Breast epithelium (tissue), 3 donors: ENCODE results near the gene TXNRD1.

Experiments used
- POLR2A ChIP-seq: fragments of 450-650 bp; IDR thresholded peaks from one replicate; pipeline ENCODE4 v1.6.1; 2016; ENCODE audit warnings: antibody characterized with exemption, mild to moderate bottlenecking, moderate library complexity
- POLR2AphosphoS5 ChIP-seq, 3 donors: sonication (generic); formaldehyde crosslinking; IDR thresholded peaks; one replicate each; pipeline ENCODE4 v1.6.1; 2017; ENCODE audit warnings: antibody characterized with exemption in 3 of 3
- TF ChIP-seq, protein P1 (sequence below), 3 donors: fragments of 450-650 bp; IDR thresholded peaks; one replicate each; pipeline ENCODE4 v1.5.1; 2016 to 2017; ENCODE audit warnings: antibody characterized with exemption in 3 of 3, mild to moderate bottlenecking in 3 of 3, moderate library complexity in 3 of 3

DNA sequence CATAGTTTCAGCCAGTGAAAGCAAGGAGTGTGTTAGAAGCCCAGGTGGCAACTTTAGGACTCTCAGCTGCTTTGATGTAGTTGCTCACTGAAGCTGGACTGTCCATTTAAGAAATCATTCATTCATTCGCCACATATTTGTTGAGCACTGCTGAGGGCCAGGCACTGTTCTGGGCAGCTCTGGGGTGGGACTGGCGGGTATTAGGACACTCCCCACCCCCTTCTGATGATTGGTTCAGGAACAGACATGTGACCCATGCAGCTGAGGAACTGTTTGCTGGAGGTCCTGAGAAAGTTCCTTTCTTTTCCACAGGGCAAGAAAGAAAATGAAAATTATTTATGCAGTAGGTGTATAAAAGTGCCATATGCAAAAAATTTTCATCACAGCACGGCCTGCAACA is 170.9 kb downstream of the TXNRD1 start:
- TF ChIP-seq, protein P1, sequence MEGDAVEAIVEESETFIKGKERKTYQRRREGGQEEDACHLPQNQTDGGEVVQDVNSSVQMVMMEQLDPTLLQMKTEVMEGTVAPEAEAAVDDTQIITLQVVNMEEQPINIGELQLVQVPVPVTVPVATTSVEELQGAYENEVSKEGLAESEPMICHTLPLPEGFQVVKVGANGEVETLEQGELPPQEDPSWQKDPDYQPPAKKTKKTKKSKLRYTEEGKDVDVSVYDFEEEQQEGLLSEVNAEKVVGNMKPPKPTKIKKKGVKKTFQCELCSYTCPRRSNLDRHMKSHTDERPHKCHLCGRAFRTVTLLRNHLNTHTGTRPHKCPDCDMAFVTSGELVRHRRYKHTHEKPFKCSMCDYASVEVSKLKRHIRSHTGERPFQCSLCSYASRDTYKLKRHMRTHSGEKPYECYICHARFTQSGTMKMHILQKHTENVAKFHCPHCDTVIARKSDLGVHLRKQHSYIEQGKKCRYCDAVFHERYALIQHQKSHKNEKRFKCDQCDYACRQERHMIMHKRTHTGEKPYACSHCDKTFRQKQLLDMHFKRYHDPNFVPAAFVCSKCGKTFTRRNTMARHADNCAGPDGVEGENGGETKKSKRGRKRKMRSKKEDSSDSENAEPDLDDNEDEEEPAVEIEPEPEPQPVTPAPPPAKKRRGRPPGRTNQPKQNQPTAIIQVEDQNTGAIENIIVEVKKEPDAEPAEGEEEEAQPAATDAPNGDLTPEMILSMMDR (IDR thresholded peaks at IDR 0.05) = no peak
- TF ChIP-seq POLR2AphosphoS5 (IDR thresholded peaks at IDR 0.05) (no peak), POLR2A (no peak)
